DND-41 (cell line): ENCODE data around the gene TCIRG1.

Experiments
- CTCF ChIP-seq: IDR thresholded peaks from 2 replicates; pipeline ENCODE4 v1.5.1; 2012; ENCODE audit warnings: borderline replicate concordance, low read length, moderate library complexity, mild to moderate bottlenecking; ENCODE audit not compliant: poor library complexity, severe bottlenecking; ENCODE audit errors: extremely low read depth
- EZH2 ChIP-seq: IDR thresholded peaks from 3 replicates; pipeline ENCODE4 v1.6.1; 2012; ENCODE audit warnings: borderline replicate concordance, low read depth, mild to moderate bottlenecking, moderate library complexity, low read length, inconsistent platforms; ENCODE audit not compliant: severe bottlenecking

DNA sequence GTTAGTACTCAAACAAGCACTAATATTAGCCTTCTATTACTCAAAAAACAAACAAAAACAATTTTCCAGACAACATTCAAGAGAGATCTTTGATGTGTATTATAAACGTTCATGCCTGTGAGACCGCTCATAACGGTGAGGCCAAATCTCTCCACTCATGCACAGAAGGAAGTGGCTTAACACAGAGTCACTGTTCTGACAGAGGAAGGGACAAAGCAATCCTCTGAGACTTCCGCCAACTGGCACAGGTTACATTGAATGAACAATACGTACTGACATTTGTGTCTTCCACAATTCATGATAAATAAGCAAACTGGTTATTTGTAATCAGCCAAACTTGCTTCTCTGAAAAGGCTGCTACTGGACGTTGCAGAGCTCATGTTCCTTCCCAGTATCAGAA, 51.9 kb downstream of the TCIRG1 start:
- TF ChIP-seq CTCF (no peak), EZH2 (no peak)
